Measurements from ENCODE around the gene PCNT. TPM values are rescaled to one million over a fixed set of nuclear protein-coding genes. Genes with fewer than 3 reads are reported as not detected.

The PCNT gene
- total and polyA plus RNA-seq, 2 experiments from 2014 or later = 14.9 to 23.8 TPM

DNA sequence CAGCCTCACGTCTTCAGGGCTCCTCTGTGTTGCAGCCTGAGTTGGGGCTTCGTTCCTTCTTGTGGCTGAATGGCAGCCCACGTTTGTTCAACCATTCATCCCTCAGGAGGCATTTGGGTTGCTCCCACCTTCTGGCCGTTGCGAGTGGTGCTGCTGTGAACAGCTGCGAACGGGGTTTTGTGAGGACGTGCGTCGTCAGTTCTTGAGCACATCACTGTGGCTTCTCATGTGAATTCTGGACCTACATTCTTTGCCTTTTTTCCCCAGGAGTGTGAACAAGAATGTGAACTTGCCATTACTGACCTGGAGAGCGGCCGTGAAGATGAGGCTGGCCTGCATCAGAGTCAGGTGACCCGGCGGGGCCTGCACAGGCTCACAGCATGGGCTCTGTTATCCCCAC is 21.9 kb downstream of the PCNT start:
- peaks cover 50% of the 10 kb centered on the region for H3K79me2 ChIP-seq (ENCODE audit: insufficient read depth)
- H3K9ac ChIP-seq = no peak overlapping the region

DNA sequence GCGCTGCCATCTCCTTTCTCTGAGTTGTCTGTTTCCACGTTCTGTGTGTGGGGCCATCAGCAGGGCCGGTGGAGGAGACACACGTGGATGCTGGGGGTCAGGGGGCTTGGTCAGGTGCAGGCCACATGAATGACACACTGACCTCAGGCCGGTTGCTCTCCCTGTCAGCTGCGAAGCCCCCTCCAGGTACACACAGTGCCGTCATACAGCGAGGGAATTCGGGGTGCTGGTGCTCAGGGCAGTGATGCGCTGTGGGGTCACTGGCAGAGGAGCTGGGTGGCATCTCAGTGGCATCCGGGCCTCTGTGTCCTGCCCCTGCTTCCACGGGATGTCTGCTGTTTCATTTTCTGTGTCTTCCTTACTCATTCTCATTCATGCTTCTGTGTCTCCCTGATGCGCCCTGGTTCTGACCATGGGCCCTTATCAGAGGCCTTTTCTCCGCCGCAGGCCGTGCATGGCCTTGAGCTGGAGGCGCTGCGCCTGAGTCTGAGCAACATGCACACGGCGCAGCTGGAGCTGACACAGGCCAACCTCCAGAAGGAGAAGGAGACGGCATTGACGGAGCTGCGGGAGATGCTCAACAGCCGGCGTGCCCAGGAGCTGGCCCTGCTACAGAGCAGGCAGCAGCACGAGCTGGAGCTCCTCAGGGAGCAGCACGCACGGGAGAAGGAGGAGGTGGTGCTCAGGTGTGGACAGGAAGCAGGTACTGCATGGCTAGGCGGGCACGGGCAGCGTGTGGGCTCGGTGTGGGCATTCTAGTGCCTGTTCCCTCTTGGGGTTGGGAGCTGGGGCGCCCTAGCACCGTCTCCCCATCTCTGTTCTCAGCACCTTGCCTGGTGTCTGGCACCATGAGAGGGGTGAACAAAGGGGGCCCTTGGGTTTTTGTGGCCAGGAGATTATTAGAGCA is 22.6 kb downstream of the PCNT start:
- H3K9me2 ChIP-seq (ENCODE audit: insufficient read depth) = no peaks in the 10 kb centered on the region
- H3K4me1 ChIP-seq (ENCODE audit: insufficient read depth) = no peaks in the 10 kb centered on the region
- in situ Hi-C loops (cut with MboI) = no loop called here
- no peak overlapping the region for H3K27ac ChIP-seq
- TF ChIP-seq EZH2 (IDR thresholded peaks at IDR 0.05; ENCODE audit: insufficient read depth, poor library complexity, severe bottlenecking) = no peak
- TF ChIP-seq EZH2phosphoT487 (IDR thresholded peaks at IDR 0.05; ENCODE audit: insufficient read depth, low read depth) = no peak
- no peaks in the 10 kb centered on the region for H3K9me3 ChIP-seq (ENCODE audit: low read depth)
- DNase-seq = no peak
- no peaks in the 10 kb centered on the region for H3F3A ChIP-seq (ENCODE audit: insufficient read depth)
- H3K4me3 ChIP-seq = no peak overlapping the region
- H2AFZ ChIP-seq = no peak overlapping the region
- WGBS, 2 experiments (ENCODE audit: low coverage in 1 of 2, low lambda C conversion rate in 2 of 2, missing lambda C conversion rate in 2 of 2) = 92 to 96% methylated on average over 30 to 34 of the region's 34 CpGs
- no peaks in the 10 kb centered on the region for H3K27me3 ChIP-seq (replicated peaks; ENCODE audit: insufficient read depth)
- H3K4me2 ChIP-seq (ENCODE audit: unreplicated experiment) = no peak overlapping the region
- H4K20me1 ChIP-seq (ENCODE audit: insufficient read depth) = no peaks in the 10 kb centered on the region
- peaks cover 44% of the 10 kb centered on the region for H3K79me2 ChIP-seq (ENCODE audit: insufficient read depth)
- H3K9ac ChIP-seq = no peak overlapping the region
- H3K36me3 ChIP-seq (ENCODE audit: low read depth) = peaks cover 28% of the 10 kb centered on the region

More for the DNA sequence above, 21.9 kb downstream of the PCNT start:
- Histone ChIP-seq H3K27me3 (replicated peaks; ENCODE audit: insufficient read depth) (no peaks in the 10 kb centered on the region), H3K4me2 (ENCODE audit: unreplicated experiment) (no peak overlapping the region), H3K27ac (no peak overlapping the region), H4K20me1 (ENCODE audit: insufficient read depth) (no peaks in the 10 kb centered on the region), H2AFZ (no peak overlapping the region), H3K36me3 (ENCODE audit: low read depth) (peaks cover 28% of the 10 kb centered on the region), H3K9me3 (ENCODE audit: low read depth) (no peaks in the 10 kb centered on the region), H3K4me1 (ENCODE audit: insufficient read depth) (no peaks in the 10 kb centered on the region), H3K9me2 (ENCODE audit: insufficient read depth) (no peaks in the 10 kb centered on the region), H3K4me3 (no peak overlapping the region), H3F3A (ENCODE audit: insufficient read depth) (no peaks in the 10 kb centered on the region)
- DNase-seq = no peak
- WGBS, 2 experiments (ENCODE audit: low coverage in 1 of 2, low lambda C conversion rate in 2 of 2, missing lambda C conversion rate in 2 of 2) = 91 to 92% methylated on average over 14 of the region's 14 CpGs
- TF ChIP-seq EZH2phosphoT487 (IDR thresholded peaks at IDR 0.05; ENCODE audit: insufficient read depth, low read depth) = no peak
- no peak for TF ChIP-seq EZH2 (IDR thresholded peaks at IDR 0.05; ENCODE audit: insufficient read depth, poor library complexity, severe bottlenecking)
- in situ Hi-C loops (cut with MboI) = no loop called here

DNA sequence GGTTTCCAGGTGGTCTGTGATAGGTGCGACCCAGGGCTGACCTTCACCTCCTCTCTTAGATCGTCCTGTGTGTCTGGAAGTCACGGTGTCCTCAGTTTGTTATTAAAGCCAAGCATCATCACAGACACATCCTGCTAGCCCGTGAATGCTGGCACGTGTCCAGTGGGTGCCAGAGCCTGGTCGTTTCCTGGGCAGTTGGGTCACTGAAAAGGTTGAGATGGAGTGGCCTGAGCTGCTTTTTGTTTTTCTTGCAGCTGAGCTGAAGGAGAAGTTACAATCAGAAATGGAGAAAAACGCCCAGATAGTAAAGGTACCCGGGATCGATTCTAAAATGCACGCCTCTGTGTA is 23.2 kb downstream of the PCNT start:
- no peaks in the 10 kb centered on the region for H3K4me1 ChIP-seq (ENCODE audit: insufficient read depth)
- 80 to 84% methylated on average over 10 of the region's 10 CpGs for WGBS, 2 experiments (ENCODE audit: low coverage in 1 of 2, low lambda C conversion rate in 2 of 2, missing lambda C conversion rate in 2 of 2)

DNA sequence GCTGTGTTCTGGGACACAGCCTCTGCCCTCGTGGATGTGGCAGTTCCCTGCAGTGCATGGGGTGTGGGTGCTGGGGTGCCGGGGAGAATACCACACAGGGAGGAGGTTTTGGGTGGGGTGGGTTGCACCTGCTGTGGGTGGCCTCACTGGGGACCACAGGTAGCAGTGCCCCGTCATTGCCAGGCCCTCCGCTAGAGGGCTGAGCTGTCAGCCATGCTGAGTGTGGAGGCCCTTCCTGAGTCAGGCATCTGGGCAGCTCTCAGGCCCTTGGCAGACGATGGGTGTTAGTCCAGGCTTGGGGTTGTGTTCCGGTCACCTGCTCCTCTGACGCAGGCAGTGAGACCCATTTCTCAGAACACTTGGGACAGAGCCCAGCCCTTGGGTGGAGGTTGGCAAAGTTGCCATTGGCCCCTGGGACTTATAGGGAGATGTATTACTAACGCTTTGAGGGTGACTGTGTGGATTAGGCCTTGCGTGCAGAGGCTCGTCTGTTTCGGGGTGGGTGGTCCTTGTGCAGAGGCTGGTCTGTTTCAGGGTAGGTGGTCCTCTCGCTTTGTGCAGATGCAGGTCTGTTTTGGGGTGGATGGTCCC is 23.9 kb downstream of the PCNT start:
- peak; percentile 53 for DNase-seq
- no peak overlapping the region for H3K4me2 ChIP-seq (ENCODE audit: unreplicated experiment)
- no peaks in the 10 kb centered on the region for H3K9me3 ChIP-seq (ENCODE audit: low read depth)
- in situ Hi-C loops (cut with MboI) = no loop called here
- no peak overlapping the region for H3K4me3 ChIP-seq
- 73 to 78% methylated on average over 10 to 12 of the region's 12 CpGs for WGBS, 2 experiments (ENCODE audit: low coverage in 1 of 2, low lambda C conversion rate in 2 of 2, missing lambda C conversion rate in 2 of 2)
- H3K27me3 ChIP-seq (replicated peaks; ENCODE audit: insufficient read depth) = no peaks in the 10 kb centered on the region
- no peak overlapping the region for H3K27ac ChIP-seq
- no peak overlapping the region for H3K9ac ChIP-seq
- no peak overlapping the region for H2AFZ ChIP-seq
- peaks cover 30% of the 10 kb centered on the region for H3K79me2 ChIP-seq (ENCODE audit: insufficient read depth)
- no peaks in the 10 kb centered on the region for H3K9me2 ChIP-seq (ENCODE audit: insufficient read depth)
- H3K4me1 ChIP-seq (ENCODE audit: insufficient read depth) = no peaks in the 10 kb centered on the region
- H3F3A ChIP-seq (ENCODE audit: insufficient read depth) = no peaks in the 10 kb centered on the region
- H3K36me3 ChIP-seq (ENCODE audit: low read depth) = peaks cover 28% of the 10 kb centered on the region
- H4K20me1 ChIP-seq (ENCODE audit: insufficient read depth) = no peaks in the 10 kb centered on the region
- TF ChIP-seq EZH2 (IDR thresholded peaks at IDR 0.05; ENCODE audit: insufficient read depth, poor library complexity, severe bottlenecking) = no peak
- TF ChIP-seq EZH2phosphoT487 (IDR thresholded peaks at IDR 0.05; ENCODE audit: insufficient read depth, low read depth) = no peak

More for the DNA sequence above, 23.2 kb downstream of the PCNT start:
- no peak for TF ChIP-seq EZH2 (IDR thresholded peaks at IDR 0.05; ENCODE audit: insufficient read depth, poor library complexity, severe bottlenecking)
- TF ChIP-seq EZH2phosphoT487 (IDR thresholded peaks at IDR 0.05; ENCODE audit: insufficient read depth, low read depth) = no peak
- Histone ChIP-seq H3K4me2 (ENCODE audit: unreplicated experiment) (no peak overlapping the region), H3F3A (ENCODE audit: insufficient read depth) (no peaks in the 10 kb centered on the region), H3K9ac (no peak overlapping the region), H3K9me2 (ENCODE audit: insufficient read depth) (no peaks in the 10 kb centered on the region), H3K27ac (no peak overlapping the region), H3K27me3 (replicated peaks; ENCODE audit: insufficient read depth) (no peaks in the 10 kb centered on the region), H3K79me2 (ENCODE audit: insufficient read depth) (peaks cover 37% of the 10 kb centered on the region), H4K20me1 (ENCODE audit: insufficient read depth) (no peaks in the 10 kb centered on the region), H3K9me3 (ENCODE audit: low read depth) (no peaks in the 10 kb centered on the region), H2AFZ (no peak overlapping the region), H3K36me3 (ENCODE audit: low read depth) (peaks cover 28% of the 10 kb centered on the region), H3K4me3 (no peak overlapping the region)
- DNase-seq = no peak
- in situ Hi-C loops (cut with MboI) = no loop called here

Measured in GM23248 (cell line).